22Rv1 (cell line): Measurements from ENCODE around the gene GPX4.

Source experiments
- H3K27ac ChIP-seq: fragments of 450-650 bp; 2 replicates; pipeline ENCODE4 v1.5.1; 2017
- CTCF ChIP-seq: fragments of 450-650 bp; IDR thresholded peaks from 2 replicates; pipeline ENCODE4 v1.5.1; 2017; ENCODE audit warnings: mild to moderate bottlenecking
- ZFX ChIP-seq: fragments of 450-650 bp; IDR thresholded peaks from 2 replicates; pipeline ENCODE4 v1.6.1; 2017; ENCODE audit warnings: antibody characterized with exemption, borderline replicate concordance

Gene GPX4

GRCh38 chr19:1111641-1112267 lies 8.0 kb downstream of the GPX4 start:
- no peak for TF ChIP-seq ZFX
- no peak for TF ChIP-seq CTCF
- H3K27ac ChIP-seq, result peak overlapping the region; percentile 98

GRCh38 chr19:1112268-1113029 lies 8.7 kb downstream of the GPX4 start:
- H3K27ac ChIP-seq, result peak overlapping the region; percentile 98
- TF ChIP-seq ZFX (no peak), CTCF (no peak)

- TF ChIP-seq CTCF, result peak; percentile 96
- TF ChIP-seq ZFX, result no peak
- peak overlapping the region; percentile 98 for H3K27ac ChIP-seq
These were observed 9.5 kb downstream of the GPX4 start for GRCh38 chr19:1113030-1113985.

- TF ChIP-seq ZFX, result no peak
- no peak for TF ChIP-seq CTCF
- peak overlapping the region; percentile 98 for H3K27ac ChIP-seq
These were observed 10.2 kb downstream of the GPX4 start for GRCh38 chr19:1113986-1114483.

GRCh38 chr19:1114728-1115127 lies 10.9 kb downstream of the GPX4 start:
- peak overlapping the region; percentile 98 for H3K27ac ChIP-seq

- TF ChIP-seq ZFX (no peak), CTCF (no peak)
- H3K27ac ChIP-seq, result peak overlapping the region; percentile 98
These were observed 12.0 kb downstream of the GPX4 start for GRCh38 chr19:1115646-1116420.
